ENCODE data around the gene ATP1B4. TPM values are rescaled to one million over a fixed set of nuclear protein-coding genes. Genes with fewer than 3 reads are reported as not detected.

ATP1B4 gene
- total RNA-seq, result 0.60 TPM in 1 of 2 replicates, not detected in the other

GRCh38 chrX:120361764-120362305 lies at the start of gene ATP1B4:
TSS of gene ATP1B4 (plus strand) at chrX:120362089. CDS start at chrX:120362169, 80 bp downstream.

Other genes with a start within 250 kb of the ATP1B4 start
- not detected in 2 replicates for gene RHOXF1, start 246.2 kb upstream of the ATP1B4 start, total RNA-seq
- gene RHOXF2, start 203.5 kb upstream of the ATP1B4 start, total RNA-seq, result not detected in 2 replicates
- gene ZBTB33, start 111.3 kb upstream of the ATP1B4 start, total RNA-seq, result 6.8 and 11.2 TPM in 2 replicates
- gene TMEM255A, start 50.6 kb upstream of the ATP1B4 start, total RNA-seq, result 0.26 TPM in 1 of 2 replicates, not detected in the other
- 135 and 151 TPM in 2 replicates for gene LAMP2, start 107.2 kb downstream of the ATP1B4 start, total RNA-seq
- 32.2 and 35.5 TPM in 2 replicates for gene CUL4B, start 198.9 kb downstream of the ATP1B4 start, total RNA-seq
- gene MCTS1, start 242.0 kb downstream of the ATP1B4 start, total RNA-seq, result 37.0 and 39.7 TPM in 2 replicates